A673 (cell line): ENCODE measurements around the gene EFCAB11. TPM values are rescaled to one million over a fixed set of nuclear protein-coding genes. Genes with fewer than 3 reads are reported as not detected.

Source experiments
- BruUV-seq: library from RNA; stranded (reverse); fragments of 400-500 nt; replicated peaks from 2 replicates; lab custom pipeline; 2021; lab: Mats Ljungman, UMichigan
- CTCF ChIA-PET: fragments of 300-600 bp; sonication (Branson Sonifier 250); formaldehyde crosslinking; loops from one replicate; lab custom pipeline; 2022; ENCODE audit warnings: antibody characterized with exemption; lab: Charles Lee
- POLR2A ChIA-PET: fragments of 300-600 bp; sonication (Branson Sonifier 250); formaldehyde crosslinking; loops from one replicate; lab custom pipeline; 2022; ENCODE audit warnings: antibody characterized with exemption; ENCODE audit not compliant: low non-redundant PET; lab: Charles Lee
- DNase-seq: peaks from one replicate; pipeline ENCODE4 v3.0.0-alpha.2; 2015; ENCODE audit warnings: low spot score
- H3K27ac ChIP-seq: fragments of 200-600 bp; sonication (generic); 2 replicates; pipeline ENCODE4 v1.5.1; 2016; ENCODE audit warnings: mixed run types, low read depth, mild to moderate bottlenecking, mixed read lengths, antibody characterized with exemption, low read length; ENCODE audit not compliant: poor library complexity, severe bottlenecking
- H3K27me3 ChIP-seq: fragments of 200-600 bp; sonication (generic); replicated peaks from 2 replicates; pipeline ENCODE4 v1.6.1; 2017; ENCODE audit warnings: mixed run types, low read depth, mild to moderate bottlenecking, mixed read lengths, antibody characterized with exemption, low read length; ENCODE audit not compliant: insufficient read depth, poor library complexity
- H3K36me3 ChIP-seq: fragments of 200-600 bp; sonication (generic); 2 replicates; pipeline ENCODE4 v1.6.1; 2016; ENCODE audit warnings: mixed run types, mild to moderate bottlenecking, mixed read lengths, antibody characterized with exemption, low read length; ENCODE audit not compliant: insufficient read depth, poor library complexity, severe bottlenecking
- H3K4me1 ChIP-seq: fragments of 200-600 bp; sonication (generic); 2 replicates; pipeline ENCODE4 v1.6.1; 2017; ENCODE audit warnings: mixed run types, mild to moderate bottlenecking, mixed read lengths, antibody characterized with exemption, low read length; ENCODE audit not compliant: insufficient read depth, poor library complexity, severe bottlenecking
- H3K4me3 ChIP-seq: fragments of 200-600 bp; sonication (generic); 2 replicates; pipeline ENCODE4 v1.5.1; 2016; ENCODE audit warnings: low read depth, mixed run types, mild to moderate bottlenecking, mixed read lengths, low read length; ENCODE audit not compliant: poor library complexity, severe bottlenecking
- H3K9me3 ChIP-seq: fragments of 200-600 bp; sonication (generic); 2 replicates; pipeline ENCODE4 v1.6.1; 2016; ENCODE audit warnings: mixed run types, low read depth, mild to moderate bottlenecking, mixed read lengths, antibody characterized with exemption, low read length; ENCODE audit not compliant: poor library complexity, severe bottlenecking
- CTCF ChIP-seq: fragments of 300-800, 200-600 bp; sonication (generic); conservative IDR thresholded peaks from 2 replicates; pipeline ENCODE4 v1.5.1; 2017; ENCODE audit warnings: low read depth, mild to moderate bottlenecking, antibody characterized with exemption, low read length, moderate library complexity, mixed read lengths
- EZH2 ChIP-seq: fragments of 200-600 bp; sonication (generic); IDR thresholded peaks from 2 replicates; pipeline ENCODE4 v1.6.1; 2017; ENCODE audit warnings: borderline replicate concordance, low read depth, mild to moderate bottlenecking, mixed read lengths, antibody characterized with exemption, low read length; ENCODE audit not compliant: poor library complexity, severe bottlenecking
- intact Hi-C: fragments of 100-400 bp; cut with micrococcal nuclease; formaldehyde crosslinking; loops from one replicate; pipeline ENCODE4 v1.10.0; 2022; ENCODE audit not compliant: unreplicated experiment
- total RNA-seq: library from RNA; stranded (reverse); gene quantifications from 2 replicates; pipeline ENCODE4 v1.2.3, GENCODE V29; 2021

EFCAB11 gene
- total RNA-seq, 1 experiment from 2014 or later, result 8.4 TPM

DNA sequence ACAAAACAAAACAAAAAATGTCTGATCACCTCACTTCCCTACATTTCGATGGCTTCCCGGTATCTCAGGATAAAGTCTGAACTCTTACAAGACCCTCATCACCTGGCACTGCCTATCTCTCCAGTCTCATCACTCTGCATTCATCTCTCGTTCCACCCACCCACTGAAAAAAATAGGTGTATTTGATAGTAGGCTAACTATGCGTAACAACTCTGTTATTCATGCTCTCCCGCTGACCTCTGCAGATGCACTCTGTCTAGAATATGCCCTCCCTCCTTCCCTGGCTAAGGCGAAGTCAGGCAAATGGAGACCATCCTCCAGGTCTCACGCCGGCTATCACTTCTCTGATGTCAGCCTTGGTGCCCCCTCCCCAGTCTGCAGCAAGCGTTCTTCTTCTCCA, 44.9 kb downstream of the EFCAB11 start:
- POLR2A ChIA-PET, result no interaction called here
- CTCF ChIA-PET, result no interaction called here
- intact Hi-C loops, result no loop called here
- TF ChIP-seq CTCF (no peak), EZH2 (no peak)
- BruUV-seq, result no TSS peak
- Histone ChIP-seq H3K9me3 (no peaks in the 10 kb centered on the region), H3K4me3 (no peak overlapping the region), H3K27me3 (no peaks in the 10 kb centered on the region), H3K36me3 (no peaks in the 10 kb centered on the region), H3K4me1 (peaks cover 23% of the 10 kb centered on the region), H3K27ac (no peak overlapping the region)
- DNase-seq, result no peak

- Histone ChIP-seq H3K27ac (no peak overlapping the region), H3K4me3 (no peak overlapping the region), H3K27me3 (no peaks in the 10 kb centered on the region), H3K4me1 (peaks cover 23% of the 10 kb centered on the region), H3K36me3 (no peaks in the 10 kb centered on the region), H3K9me3 (no peaks in the 10 kb centered on the region)
- DNase-seq, result no peak
- intact Hi-C loops, result no loop called here
- CTCF ChIA-PET, result no interaction called here
- TF ChIP-seq EZH2 (no peak), CTCF (no peak)
- no TSS peak for BruUV-seq
- POLR2A ChIA-PET, result no interaction called here
Measured at GRCh38 chr14:89908712-89909450, 45.6 kb downstream of the EFCAB11 start.

GRCh38 chr14:89907655-89908054, 46.9 kb downstream of the EFCAB11 start:
- intact Hi-C loops, result no loop called here
- BruUV-seq, result no TSS peak

More at GRCh38 chr14:89907655-89908054, 46.9 kb downstream of the EFCAB11 start:
- H3K9me3 ChIP-seq, result no peaks in the 10 kb centered on the region
- POLR2A ChIA-PET, result no interaction called here
- no peaks in the 10 kb centered on the region for H3K27me3 ChIP-seq
- H3K36me3 ChIP-seq, result no peaks in the 10 kb centered on the region
- no peak overlapping the region for H3K4me3 ChIP-seq
- CTCF ChIA-PET, result no interaction called here
- H3K4me1 ChIP-seq, result peaks cover 18% of the 10 kb centered on the region
- no peak for DNase-seq
- no peak overlapping the region for H3K27ac ChIP-seq
- TF ChIP-seq EZH2 (no peak), CTCF (no peak)
